HG03045 (cell line): ENCODE data around the gene WBP1.
"Not testable (repeated sequence)": the region's sequence is repeated elsewhere in the genome, so short reads cannot be mapped to it uniquely, and the experiment has no call there.

Experiments
- ATAC-seq: cut with Tn5 transposase; IDR thresholded peaks from one replicate; pipeline ENCODE4 v1.9.1; 2021; ENCODE audit warnings: mild to moderate bottlenecking, moderate library complexity; ENCODE audit not compliant: unreplicated experiment

The WBP1 gene

DNA sequence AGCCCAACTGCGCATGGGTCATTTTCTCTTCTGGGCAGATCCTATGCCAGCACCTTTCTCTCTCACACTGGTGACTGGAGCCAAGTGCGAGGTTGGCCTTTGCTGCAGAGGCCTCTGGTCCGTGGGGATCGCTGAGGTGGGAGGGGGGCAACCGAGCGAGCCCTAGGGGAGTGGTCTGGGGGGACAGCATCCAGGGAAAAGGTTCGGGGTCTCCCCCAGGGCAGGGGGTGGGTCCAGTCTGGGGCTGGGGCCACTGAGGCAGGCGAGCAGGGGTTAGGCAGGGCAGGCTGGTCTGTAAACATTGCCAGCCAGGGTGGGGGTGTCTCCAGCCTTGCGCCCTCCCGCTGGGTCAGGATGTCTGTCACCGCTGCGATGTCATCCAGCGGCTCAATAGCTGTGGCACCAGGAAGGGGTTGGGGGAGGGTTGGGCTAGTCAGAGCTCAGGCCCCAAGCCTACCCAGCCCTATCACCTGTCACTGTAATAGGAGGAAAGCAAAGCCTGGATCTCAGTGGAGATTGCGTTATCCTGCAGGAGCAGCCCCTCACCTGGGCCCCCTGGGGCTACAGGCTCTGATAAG is 32.0 kb upstream of the WBP1 start:
- no peak for ATAC-seq

DNA sequence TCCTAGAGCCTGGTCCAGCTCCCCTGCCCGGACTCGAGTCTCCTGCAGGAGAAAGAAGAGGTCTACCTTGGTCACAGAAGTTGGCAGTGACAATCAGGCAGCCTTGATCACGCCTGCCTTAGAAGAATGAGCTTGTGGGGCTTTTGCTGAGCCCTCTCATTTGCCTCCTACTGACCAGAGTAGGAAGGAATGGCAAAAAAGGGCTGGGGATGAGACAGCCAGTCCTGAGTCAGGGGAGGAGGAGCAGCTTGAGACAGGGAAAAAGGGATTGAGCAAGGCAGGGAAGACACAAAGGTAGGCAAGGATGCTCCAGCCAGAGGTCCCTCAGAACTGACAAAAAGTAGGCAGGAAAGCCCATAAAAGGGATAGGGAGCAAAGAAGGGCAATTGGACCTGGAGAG is 30.7 kb upstream of the WBP1 start:
- no peak for ATAC-seq

DNA sequence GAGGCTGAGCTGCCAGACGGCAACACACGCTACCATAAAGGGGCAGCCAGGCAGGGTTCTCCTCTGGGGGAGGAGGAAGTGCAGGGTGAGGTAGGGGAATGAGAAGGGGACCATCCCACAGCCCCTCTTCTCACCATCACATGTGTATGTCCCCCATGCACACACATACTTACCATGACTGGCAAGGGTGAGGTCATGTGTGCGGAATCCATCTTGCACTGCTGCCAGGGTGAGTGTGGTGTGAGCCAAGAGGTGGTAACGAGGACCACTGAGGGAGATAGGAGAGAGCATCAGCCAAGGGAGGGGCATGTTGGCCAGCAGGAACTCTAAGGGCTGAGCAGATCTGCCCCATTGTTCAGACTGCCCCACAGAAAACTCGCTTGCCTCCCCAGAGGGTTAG is 29.6 kb upstream of the WBP1 start:
- no peak for ATAC-seq

GRCh38 chr2:74429487-74430451 is 28.5 kb upstream of the WBP1 start:
- ATAC-seq, result no peak

DNA sequence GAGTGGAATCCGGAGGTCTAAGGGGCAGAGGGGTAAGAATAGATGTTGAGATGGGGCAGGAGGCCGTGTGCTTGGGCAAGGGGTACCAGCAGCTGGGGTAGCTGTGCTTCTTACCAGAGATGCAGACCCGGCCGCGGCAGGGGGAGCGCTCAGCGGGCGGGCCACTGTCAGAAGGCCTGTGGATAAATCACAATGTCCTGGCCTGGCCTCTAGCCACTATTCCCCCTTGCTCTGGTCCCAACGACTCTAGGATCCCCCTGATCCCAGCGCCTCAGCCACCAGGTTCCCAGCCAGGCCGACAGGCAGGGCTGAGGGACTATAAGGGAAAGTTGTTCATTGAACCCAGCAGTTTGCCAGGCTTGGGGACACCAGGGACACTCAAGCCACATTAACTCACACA is 27.7 kb upstream of the WBP1 start:
- no peak for ATAC-seq

GRCh38 chr2:74436111-74436805 is 22.0 kb upstream of the WBP1 start:
- no peak for ATAC-seq

DNA sequence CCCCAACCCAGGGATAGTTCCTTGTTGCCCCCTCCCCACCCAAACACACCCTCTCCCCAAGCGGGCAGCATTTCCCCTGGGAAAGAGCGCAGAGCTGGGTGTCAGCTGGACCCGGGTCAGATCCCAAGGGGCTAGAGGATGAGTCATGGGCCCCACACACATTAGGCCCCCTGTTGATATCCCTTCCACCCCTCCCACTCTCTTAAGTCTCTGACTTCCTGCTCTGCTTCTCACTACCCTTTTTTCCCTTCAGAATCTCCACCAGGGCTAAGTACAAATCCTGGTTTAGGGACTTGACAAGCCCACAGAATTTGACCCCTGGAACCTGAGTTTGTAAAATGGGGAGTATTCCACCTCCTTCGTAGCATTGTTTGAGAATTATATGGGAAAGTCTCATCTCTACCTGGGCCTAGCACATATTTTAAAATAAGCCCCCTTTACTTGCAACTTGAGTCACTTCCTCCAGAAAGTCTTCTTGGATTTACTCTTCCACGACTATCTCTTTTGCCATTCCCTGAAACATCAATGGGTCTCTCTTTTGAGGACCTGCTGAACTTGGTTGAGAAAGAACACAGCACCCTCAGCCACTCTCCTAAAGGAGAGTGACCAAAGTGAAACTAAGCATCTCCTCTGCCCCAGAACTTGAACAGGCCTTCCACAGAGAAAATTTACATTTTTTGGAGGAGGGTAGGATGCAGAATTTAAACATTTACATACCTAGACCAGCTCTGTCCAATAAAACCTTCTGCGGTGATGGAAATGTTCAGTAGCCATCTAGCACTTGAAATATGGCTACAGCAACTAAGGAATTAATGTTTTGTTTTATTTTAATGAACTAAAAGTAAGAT is 21.2 kb upstream of the WBP1 start:
- ATAC-seq, result no peak

DNA sequence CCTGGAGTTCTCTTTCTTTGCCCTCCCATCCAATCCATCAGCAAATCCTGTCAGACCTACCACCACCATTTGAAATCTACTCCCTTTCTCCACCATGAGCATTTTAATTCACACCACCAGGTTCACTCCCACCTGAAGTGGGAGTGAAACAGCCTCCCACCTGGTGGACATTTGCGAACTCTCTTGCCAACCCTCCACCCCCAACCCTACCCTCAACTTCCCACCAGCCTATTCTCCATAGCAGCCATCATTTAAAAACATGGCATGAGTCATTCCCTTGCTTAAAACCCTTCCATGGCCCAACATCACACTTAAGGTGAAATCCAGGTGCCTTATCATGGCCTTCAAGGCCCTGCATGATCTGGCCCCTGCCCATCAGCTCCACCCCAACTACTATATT is 20.0 kb upstream of the WBP1 start:
- ATAC-seq, result no peak

DNA sequence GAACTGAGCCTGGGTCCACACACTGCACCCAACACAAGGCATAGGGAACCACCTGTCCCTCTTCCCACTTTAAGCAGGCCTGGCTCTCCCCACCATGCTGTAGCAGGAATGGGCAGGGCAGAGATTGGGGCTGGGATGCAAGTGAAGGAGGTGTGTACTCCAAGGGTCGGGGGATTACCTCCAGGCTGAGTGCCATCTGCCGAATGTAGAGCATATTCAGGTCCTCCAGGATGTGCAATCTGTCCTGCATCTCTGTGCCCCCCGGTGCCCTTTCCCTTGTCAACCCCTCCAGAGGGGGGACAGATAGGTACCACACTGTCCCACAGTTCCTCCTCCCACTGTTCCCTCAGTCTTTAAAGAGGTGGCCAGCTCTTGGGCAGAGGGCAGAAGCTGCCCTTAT is 18.9 kb upstream of the WBP1 start:
- no peak for ATAC-seq

DNA sequence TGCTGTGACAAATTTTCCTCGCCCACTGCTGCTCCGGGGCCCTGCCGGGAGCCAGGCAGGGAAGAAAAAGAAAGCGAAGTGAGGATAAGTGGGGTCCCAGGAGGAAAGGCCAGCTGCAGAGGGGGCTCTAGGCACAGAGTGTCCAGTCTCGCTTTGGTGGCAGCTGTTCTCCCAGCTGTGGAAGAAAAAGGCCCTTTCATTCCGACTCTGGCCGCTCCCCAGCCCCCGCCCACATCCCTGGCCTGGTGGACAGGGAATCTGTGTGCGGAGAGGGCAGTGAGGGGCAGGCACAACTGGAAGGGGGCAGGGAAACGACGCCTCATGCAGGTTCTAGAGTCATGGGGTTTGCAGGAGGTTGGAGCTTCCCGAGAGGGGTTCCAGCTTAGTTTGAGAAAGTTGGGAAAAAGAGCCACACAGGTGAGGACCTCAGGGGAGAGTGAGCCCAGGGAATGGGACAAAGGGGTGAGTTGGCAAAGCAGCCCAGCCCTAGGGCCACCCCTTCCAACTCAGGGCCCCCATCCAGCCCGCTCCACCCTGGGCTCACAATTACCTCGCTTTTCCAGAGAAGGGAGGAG is 18.3 kb upstream of the WBP1 start:
- ATAC-seq, result no peak

DNA sequence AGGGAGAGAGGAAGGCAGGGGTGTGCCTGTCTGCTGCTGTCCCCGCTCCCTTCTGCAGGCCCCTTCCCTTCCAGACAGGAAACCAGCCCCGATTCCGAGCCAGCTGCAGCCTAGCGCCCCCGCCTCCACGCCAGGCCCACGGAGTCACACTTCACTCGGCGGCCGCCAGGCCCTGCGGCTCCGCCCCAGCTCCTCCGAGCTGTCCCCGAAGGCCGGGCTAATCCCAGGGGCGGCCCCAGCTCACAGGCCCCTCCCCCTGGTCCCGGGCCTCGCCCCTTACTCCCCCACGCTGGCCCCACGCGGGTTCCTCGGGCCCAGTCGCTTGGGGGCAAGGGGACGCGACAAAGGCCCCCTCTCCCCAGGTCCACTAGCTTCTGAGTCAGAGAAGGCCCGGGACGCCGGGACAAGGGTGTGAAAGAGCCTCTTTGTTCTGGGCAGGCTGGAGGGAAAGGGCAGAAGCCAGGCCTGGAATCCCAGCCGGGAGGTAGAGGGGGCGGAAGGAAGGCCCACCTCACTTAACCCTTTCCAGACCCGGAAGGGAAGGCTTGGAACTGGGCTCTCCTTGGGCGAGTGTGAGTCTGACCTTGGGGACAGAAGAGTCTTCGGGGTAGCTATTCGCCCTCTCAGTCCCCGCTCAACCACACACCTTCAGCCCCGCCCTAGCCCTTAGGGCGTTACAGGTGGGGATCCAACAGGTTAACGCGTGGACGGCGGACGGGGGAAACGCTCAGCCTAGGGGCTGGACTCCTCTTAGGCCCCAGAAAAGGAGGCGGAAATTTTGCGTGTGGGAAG is 17.7 kb upstream of the WBP1 start:
- peak; percentile 88 for ATAC-seq

DNA sequence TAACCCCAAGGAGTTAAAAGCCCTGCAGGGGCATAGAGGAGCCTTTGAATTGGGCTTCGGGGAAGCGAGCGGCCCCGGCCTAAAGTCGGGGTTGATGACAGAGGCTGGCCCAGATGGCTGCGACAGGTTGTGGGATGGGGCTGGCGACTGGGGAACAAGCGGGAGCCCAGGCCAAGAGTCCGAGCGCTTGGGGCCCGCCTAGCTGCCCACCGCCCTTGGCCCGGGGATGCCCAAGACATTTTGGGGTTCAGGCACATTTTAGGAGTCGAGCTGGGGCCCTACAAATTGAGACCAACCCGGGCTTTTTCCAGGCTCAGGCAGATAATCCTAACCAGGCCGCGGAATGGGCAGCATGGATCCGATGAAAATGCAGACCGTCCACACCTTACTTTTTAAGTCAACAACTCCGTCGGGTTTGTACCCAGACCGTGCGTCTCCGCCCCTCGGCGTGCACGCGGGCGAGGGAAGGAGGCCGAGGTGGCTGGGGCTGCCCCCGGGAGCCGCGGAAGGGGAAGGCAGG is 17.0 kb upstream of the WBP1 start:
- ATAC-seq, result no peak

DNA sequence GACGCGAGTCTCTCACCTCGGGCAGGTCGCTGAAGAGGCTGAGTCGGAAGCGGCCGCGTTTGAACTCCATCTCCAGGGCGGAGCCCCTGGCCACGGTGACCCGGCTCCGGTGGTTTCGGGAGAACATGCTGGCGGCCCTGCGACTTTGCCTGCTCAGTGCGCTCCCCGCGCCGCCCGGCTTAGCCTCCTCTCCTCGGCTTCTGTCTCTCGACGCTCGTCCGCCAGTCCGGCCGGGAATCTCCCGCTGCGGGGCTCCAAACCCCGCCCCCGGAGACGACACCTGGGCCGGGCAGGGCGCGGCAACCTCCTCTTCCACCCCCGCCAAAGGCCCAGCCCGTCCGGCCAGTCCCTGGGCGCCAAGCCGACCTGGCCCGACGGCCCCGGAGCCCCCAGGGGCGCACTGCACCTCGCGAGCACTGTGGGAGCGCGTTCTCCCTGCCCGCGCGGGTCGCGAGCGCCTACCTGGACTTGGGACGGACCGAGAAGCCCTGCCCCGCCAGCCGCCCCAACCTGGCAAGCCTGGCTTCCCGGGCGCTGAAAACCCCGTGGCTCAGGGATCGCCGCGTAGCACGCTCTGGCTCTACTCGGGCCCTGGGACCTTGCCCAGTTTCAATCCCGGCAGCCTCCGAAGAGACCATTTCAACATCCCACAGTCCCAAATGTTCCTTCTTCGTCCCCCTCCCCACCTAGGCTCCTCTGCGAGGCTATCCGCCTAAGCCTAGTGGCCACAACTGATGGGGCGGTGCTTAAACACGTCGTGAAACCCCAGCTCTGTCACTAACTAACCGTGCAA is 16.4 kb upstream of the WBP1 start, which contains the start of gene RTKN:
TSS of gene RTKN (minus strand) at position 248 of the 793 bp plus-strand sequence. CDS start at position 127, 121 bp downstream.
- peak; percentile 35 for ATAC-seq

GRCh38 chr2:74442483-74443297 is 15.5 kb upstream of the WBP1 start:
- ATAC-seq, result not testable (repeated sequence)

DNA sequence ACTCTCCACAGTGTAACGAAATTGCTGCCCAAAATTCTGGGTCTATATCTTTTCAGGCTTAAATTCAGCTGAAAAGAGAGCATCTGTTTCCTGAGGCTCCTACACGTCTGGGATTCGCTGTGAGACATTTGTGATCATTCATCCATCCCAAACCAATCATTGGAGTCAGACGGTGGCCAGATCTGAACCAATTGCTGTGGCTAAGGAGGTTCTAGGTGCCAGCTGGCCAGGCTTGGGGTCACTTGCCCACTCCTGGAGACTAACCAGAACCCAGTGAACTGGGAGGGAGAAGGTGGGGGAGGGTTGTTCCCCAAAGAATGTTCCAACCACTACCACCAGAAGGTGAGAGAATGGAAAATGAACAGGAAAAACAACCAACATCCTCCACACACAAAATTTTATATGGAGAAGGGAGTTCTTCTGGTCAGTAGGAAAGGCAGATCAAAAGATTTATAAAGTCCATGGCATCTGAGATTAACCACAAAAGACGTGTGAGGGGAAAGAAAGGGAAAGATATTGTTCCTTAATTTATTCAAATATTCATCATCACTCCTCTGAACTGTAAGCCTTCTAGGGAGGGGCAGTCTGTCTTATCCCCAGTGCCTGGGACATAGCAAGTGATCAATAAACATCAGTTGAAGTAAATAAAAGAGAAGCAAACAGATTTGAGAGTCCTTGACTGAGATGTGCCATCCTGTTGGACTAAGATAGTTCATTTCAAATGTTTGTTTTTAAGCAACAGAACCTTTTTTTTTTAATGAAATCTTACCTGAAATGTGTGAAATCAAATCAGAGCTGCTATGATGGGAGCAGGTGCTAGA is 13.5 kb upstream of the WBP1 start:
- no peak for ATAC-seq

DNA sequence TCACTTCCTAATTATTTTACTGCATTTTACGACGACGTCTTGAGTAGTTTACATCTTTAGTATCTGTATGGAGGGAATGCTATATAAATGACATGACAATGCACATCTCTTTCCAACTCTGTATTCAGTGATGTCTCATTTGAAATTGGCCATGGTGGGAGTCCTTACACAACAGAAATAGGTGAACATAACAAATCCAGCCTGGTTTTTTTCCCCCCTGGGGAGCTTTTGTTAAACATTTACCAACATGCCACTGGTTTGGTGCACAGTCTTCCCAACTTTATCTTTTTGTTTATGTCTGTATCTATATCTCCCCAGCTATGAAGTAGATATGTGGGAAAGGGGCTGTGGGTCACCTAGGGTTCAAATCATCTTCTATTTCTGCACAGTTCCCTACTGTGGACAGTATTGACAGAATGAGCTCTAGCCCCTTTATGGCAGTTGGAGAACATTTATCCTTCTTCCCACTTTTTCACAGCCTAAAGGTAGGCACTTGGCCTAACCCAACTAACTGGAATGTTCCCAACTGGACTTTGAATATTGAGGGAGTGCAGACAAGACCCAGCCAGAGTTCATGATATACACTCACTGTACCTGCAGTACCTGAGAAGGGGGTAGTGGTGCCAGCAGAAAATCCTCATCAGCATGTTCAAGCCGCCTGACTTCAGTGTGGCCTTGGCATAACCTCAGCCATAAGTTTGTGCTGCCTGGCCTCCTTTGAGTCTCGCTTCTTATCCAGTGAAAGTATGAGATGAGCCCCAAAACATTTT is 10.8 kb upstream of the WBP1 start:
- no peak for ATAC-seq
